Fibroblast of pulmonary artery (primary cell): ENCODE results near the gene PTPN18.
A peak's percentile ranks its signal among the peaks of the same experiment; 100 is the strongest.

Experiments
- DNase-seq: peaks from one replicate; pipeline ENCODE4 v3.0.0-alpha.2; 2010; ENCODE audit warnings: low read depth
- H3K4me3 ChIP-seq: replicated peaks from 2 replicates; pipeline ENCODE4 v1.5.1; 2011; ENCODE audit warnings: low read depth, mild to moderate bottlenecking, control low read depth, low read length, moderate library complexity
- TF ChIP-seq, protein P1 (sequence below): IDR thresholded peaks from 2 replicates; pipeline ENCODE4 v1.5.1; 2011; ENCODE audit warnings: mild to moderate bottlenecking, control low read depth, low read length, inconsistent platforms; ENCODE audit errors: missing control alignments

Gene PTPN18

DNA sequence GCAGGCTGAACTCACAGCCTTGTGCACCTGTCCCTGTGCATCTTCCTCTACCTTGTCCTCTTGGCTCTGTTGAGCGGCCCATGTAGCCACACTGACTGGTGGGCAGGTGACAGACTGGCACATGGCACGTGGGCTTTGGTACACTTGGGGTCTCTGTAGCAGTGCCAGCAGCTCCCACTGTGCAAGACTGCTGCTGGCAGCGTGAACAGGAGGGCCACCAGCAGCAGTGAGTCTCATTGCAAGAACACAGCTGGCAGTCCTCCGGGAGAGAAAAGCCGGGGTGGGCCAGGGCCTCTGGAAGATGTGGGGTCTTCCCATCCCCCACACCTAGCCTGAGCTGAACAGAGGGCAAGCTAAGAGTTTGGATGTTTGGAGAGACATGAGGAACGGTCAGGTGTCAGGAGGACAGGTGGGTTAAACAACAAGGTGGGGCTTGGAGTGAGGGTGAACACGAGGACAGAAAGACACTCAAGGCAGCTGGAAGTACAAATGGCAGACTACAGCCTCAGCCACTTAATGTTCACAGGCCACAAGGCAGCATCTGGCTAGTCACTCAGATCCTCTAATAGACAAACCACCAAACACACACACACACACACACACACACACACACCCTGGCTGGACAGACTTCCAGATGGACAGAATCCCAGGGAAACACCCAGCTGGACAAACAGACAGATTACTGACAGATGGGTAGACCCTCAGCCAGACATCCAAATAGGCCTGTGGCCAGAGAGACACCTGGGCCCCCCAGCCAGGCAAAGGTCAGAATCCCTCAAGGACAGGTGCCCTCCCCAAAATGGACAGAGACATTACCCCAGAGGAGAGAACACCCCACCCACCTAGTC, 2.3 kb upstream of the PTPN18 start:
- no peak overlapping the region for H3K4me3 ChIP-seq
- DNase-seq = no peak
- TF ChIP-seq, protein P1, sequence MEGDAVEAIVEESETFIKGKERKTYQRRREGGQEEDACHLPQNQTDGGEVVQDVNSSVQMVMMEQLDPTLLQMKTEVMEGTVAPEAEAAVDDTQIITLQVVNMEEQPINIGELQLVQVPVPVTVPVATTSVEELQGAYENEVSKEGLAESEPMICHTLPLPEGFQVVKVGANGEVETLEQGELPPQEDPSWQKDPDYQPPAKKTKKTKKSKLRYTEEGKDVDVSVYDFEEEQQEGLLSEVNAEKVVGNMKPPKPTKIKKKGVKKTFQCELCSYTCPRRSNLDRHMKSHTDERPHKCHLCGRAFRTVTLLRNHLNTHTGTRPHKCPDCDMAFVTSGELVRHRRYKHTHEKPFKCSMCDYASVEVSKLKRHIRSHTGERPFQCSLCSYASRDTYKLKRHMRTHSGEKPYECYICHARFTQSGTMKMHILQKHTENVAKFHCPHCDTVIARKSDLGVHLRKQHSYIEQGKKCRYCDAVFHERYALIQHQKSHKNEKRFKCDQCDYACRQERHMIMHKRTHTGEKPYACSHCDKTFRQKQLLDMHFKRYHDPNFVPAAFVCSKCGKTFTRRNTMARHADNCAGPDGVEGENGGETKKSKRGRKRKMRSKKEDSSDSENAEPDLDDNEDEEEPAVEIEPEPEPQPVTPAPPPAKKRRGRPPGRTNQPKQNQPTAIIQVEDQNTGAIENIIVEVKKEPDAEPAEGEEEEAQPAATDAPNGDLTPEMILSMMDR = no peak

DNA sequence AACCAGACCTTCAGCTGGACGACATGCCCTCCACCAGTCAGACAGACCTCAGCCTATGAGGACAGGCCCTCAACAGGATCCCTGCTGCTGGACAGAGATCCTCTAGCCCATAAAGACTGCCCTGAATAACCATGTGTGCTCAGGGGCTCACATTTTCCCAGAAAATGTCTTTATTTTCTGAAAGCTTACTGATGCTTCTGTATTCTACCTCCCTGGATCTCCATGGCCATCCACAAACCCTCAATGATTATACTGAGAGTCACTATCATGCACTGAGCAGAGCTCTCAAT, 1.8 kb upstream of the PTPN18 start:
- TF ChIP-seq, protein P1 = no peak
- H3K4me3 ChIP-seq = no peak overlapping the region
- no peak for DNase-seq

DNA sequence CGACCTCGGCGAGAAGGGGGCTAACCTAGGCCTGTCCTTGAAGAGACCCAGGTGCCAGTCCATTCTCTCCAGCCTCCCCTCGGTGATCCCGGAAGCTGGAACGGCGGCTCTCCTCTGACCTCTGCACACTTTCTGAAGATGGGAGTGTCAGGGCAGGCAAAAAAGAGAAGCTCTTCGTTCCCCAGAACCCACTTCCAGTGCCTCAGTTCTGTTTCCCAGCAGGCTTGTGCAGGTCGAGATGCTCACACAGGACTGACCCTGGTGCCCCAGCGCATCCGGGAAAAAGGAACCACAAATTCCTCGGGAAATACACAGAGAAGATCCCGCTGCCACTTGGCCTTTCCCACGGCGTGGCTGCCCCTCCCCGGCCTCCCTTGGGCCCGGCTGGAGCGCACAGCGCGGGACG, 681 bp upstream of the PTPN18 start:
- DNase-seq = no peak
- TF ChIP-seq, protein P1 = no peak
- peak overlapping the region; percentile 62 for H3K4me3 ChIP-seq

DNA sequence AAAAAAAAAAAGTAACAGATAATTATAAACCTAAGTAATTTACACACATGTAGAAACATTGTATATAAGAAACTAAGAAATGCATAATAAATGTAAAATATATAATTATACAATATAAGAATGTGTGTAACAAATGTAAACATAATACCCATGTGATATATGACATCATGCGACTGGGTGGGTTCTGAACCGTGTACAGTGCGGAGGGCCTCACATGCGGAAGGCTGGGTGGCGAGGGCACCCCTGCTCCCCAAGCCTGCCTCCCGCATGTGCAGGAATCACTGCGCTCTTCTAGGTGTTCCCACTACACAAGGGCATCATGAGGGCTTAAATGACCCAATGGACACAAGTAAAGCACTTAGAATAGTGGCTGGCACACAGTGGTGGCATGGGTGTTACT, 2.0 kb downstream of the PTPN18 start:
- DNase-seq = no peak
- TF ChIP-seq, protein P1 = no peak
- H3K4me3 ChIP-seq = no peak overlapping the region

DNA sequence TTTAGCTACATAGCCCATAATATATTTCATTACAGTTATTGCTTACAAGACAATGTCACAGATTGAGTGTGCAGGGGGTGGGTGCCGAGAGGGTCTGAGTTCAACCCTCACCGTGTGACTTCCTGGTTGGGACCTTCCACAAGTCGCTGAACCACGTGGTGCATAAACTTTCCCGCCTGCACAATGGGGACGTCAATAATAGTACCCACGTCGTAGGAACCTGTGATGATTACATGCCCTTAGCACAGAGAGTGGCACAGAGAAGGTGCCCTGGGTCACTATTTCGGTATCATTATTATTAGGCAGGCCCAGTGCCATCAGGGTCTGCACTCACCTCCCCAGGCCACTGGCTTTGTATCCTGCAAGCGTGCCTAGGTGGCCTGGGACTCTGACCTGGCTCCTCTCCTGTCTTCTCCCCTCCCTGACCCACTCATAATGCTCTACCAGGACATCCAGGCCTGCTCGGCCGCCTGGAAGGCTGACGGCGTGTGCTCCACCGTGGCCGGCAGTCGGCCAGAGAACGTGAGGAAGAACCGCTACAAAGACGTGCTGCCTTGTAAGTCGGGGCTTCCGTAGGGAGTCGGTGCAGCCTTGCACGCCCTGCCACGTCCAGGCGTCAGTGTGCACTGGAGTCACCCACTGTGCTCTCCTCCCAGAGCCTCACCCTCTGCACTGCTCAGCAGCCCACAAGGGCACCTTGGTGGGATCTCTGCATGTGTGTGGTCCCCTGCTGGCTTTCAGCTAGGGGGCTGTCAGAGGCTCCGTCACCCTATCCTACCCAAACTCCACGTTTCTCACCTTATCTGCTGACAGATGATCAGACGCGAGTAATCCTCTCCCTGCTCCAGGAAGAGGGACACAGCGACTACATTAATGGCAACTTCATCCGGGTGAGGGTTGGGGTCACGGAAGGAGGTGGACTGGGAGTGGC, 2.8 kb downstream of the PTPN18 start:
- TF ChIP-seq, protein P1 = no peak
- DNase-seq = no peak
- H3K4me3 ChIP-seq = no peak overlapping the region

DNA sequence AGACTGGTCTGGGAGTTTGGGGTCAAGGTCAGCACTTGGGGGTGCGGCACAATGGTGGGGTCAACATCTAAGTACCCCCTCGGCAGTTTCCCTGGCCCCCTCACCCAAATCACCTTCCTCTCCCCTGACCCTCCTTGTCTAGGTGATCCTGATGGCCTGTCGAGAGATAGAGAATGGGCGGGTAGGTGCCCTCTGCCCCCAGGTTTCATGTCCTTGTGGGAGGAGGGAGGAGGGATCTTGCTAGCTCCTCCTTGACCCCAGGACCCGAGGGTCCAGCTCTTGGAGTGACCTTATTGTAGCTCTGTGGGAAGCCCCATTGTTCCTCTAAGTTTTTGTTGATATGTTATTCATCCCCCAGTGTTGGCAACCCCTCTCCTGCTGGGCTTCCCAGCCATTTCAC, 3.6 kb downstream of the PTPN18 start:
- TF ChIP-seq, protein P1 = no peak
- DNase-seq = no peak
- H3K4me3 ChIP-seq = no peak overlapping the region
